ENCODE results near the gene DNALI1.

Gene DNALI1

DNA sequence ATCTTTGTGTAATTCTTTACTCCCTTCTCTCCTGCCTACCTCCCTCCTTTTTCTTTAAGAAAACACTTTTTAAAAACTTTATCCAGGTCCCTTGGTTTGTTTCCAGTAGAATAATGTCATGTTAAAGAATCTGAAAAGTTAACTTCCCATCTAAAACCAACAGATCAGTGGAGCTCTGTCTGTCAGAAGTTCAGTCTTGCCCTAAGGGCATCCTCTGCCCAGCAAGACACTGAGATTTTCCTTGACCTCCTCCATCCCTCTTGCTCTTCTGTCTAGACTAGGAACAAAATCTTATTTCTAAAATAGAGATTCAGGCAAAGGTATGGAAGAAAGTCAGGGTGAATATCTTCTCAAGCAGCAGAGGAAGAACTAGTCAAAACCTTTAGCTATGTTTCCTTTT, 44.7 kb downstream of the DNALI1 start:
- DNase-seq (ENCODE audit: low read depth in 2 of 2, low spot score in 1 of 2), result no peak

DNA sequence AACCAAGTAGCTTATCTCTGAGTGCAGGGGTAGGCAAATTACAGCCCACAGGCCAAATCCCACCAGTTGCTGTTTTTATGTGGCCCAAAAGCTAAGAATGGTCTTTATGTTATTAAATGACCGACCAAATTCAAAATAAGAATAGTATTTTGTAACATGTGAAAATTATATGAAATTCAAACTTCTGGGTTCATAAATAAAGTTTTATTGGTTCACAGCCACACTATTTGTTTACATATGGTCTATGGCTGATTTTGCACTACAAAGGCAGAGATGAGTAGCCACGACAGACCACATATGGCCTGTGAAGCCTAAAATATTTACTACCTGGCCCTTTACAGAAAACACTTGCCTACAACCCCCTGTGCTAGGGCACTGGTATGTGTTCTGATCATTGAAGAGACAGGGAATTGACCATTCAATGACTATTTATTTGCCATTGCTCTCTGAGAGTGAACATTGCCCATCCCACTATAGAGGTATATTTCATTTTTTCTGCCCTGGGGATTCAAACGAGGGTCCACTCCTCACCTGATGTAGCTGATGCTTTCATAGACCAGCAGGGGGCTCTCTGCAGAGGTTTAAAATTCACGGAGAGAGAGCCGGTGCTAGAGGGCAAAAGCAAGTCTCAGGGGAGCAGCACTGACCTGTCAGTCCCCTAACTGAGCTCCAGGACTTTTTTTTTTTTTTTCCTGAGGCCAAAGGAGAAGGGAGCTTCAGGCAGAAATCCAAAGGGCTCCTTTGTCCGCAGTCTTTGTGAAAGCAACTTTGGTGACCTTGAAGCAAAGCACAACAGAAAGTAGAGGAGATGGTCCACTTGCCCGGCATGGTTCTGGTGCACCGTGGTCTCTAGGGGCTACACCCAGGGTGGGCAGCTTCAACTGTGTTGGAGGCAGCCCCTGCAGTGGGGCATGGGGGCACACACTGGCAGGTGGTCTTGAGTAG, 46.3 kb downstream of the DNALI1 start:
- peak in 1 of 2 donors; percentile 3 for DNase-seq (ENCODE audit: low read depth in 2 of 2, low spot score in 1 of 2)

DNA sequence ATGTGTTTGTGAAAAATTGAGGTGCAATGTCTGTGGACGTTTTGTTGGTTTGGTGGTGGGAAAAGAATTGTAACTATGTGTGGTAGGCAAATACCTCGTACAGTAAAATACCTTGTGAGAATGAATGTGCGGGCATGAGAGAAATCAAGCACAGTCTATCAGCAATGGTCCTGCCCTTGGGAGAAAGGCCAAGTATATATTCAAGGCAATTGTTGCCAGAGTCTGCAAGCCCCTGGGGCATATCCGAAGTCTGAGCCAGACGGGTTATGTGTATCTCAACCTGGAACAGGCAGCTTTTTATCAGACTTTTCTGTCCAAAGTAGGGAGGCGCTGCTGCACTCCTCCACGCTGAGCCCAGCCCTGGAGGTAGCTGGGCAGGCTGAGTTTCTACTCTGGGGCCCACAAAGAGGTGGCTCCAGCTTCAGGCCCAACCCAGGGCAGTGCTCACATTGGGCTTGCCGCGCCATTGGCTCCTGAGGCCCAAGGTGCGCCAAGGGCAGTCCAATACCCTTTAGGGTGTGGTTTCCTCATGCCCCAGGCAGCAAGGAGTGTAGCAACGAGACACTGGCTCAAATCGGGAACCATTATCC, 48.4 kb downstream of the DNALI1 start:
- no peak for DNase-seq (ENCODE audit: low read depth in 2 of 2, low spot score in 1 of 2)

DNA sequence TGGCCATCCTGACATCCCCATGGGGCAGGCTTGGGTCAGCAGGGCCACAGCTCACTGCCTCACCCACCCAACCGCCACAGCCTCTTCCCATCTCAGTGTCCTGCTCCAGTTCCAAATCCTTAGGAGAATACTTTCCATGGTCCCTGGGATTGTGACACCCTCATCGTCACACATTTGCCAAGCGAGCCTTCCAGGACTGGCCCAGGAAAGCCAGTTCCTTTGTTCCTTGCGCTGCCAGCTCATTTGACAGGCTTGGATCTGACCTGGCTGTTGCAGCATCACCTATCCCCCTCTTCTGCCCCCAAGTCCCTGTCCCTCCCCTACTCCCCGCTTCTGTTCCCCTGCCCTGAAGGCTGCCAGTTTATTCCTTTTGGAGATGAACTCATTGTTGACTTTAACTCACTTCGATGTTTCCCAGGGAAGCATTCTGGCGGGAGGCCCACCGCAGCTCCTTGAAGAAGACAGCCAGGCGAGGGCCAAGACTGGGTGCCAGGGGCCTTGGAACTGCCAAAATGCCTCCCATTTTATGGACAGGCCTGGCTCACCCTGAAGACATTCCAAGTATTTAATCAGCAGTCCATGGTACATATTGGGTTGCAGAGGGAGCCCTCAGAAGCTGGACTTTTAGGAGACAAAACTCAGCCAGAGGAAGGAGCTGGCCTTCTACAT, 49.2 kb downstream of the DNALI1 start:
- DNase-seq (ENCODE audit: low read depth in 2 of 2, low spot score in 1 of 2), result no peak

DNA sequence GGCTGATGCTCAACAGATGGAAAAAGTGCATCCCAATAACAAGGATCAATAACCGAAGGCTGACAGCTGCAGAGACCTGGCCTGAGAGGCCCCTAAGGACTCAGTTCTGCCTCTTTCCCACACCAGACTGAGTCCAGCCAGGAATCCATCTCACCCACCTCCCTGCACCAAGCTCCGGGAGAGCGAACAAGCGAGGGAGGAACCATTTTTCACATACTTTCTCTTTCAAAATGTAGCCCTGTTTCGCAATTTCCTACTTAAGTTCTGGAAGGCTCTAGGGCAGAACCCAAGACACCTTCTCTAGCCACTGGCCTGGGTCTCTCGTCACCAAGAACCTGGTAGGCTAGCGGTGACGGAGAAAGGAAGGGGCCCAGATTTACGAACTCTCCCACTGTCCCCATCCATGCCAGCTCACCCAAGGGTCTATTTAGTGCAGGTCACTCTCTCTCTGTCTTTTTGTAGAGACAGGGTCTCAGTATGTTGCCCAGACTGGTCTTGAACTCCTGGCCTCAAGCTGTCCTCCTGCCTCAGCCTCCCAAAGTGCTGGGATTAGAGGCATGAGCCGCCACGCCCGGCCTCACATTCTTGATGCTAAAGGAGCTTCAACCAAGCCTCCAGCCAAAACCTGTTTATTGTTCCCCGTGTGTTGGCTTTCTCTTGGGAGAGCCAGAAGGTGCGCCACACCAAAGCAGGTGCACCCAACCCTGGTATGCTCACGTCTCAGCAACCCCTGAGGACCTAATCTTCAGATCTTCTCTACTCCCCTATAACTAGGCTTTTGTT, 49.9 kb downstream of the DNALI1 start:
- DNase-seq (ENCODE audit: low read depth in 2 of 2, low spot score in 1 of 2), result no peak

DNA sequence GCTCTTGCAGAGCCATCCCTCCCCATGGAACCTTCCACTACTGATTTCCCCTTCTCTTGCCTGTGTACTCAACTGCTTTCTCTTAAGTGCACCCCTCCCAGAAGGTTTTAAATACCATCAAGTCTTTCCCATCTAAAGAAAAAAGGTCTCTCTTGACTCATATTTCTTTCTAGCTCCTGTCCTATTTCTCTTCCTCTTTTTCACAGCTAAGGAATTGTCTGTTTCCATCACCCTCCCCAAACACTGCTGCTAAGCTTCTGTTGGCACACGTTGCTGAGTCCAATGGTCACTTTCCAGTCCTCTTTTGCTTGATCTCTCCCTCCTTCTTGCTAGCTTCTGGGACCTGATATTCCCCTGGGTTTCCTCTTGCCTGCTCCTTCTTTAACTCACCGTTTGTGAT, 52.3 kb downstream of the DNALI1 start:
- no peak for DNase-seq (ENCODE audit: low read depth in 2 of 2, low spot score in 1 of 2)

DNA sequence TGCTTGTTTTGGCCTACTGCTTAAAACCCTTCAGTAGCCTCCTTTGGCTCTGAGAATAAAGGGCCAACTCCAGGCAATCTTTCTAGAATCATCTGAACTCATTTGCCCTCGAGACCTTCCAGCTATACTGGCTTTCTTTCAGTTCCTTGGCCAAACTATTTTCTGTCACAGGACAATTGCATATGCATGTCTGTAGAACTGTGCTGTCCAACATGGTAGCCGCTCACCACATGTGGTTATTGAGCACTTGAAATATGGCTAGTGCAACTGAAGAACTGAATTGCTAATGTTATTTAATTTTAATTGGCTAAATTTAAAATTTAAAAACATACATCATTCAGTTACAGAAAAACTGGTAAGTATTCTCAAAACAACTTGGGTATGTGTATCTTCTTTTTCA, 53.3 kb downstream of the DNALI1 start:
- no peak for DNase-seq (ENCODE audit: low read depth in 2 of 2, low spot score in 1 of 2)

DNA sequence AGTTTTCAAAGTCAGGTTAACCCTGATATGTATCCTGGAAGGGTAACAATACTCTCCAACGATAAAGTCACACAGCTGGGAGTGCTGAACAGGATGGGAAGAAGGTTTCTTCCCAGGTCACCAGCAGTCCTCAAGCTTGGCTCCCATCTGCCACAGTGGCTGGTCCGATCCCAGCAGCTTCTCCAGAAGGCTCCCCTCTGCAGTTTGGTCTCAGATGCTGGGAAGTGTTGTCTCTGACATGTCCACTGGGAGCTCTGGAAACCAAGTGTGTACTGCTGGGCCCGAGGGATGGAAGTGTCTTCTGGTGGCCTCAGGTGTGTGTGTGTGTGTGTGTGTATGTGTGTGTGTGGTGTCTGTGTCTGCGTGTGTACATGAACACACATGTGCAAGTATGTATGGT, 55.4 kb downstream of the DNALI1 start:
- DNase-seq (ENCODE audit: low read depth in 2 of 2, low spot score in 1 of 2), result no peak

DNA sequence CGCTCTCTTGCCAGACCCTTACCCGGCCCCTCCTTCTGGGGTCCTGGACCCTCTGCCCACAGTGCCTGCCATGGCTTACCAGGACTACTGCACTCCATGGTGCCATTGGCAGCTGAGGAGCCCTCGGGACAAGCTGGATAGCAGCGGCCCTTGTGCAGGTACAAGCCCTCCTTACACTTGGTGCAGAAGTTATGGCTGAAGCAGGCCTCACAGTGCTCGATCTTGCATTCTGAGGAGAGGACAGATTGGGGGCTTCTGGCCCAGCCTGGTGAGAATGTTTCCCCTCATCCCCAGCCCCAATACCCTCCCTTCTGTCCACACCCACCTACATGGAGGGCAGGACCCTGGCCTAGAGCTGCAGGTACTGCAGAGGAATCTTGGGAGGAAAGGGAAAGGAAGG, 57.4 kb downstream of the DNALI1 start:
- no peak for DNase-seq (ENCODE audit: low read depth in 2 of 2, low spot score in 1 of 2)

DNA sequence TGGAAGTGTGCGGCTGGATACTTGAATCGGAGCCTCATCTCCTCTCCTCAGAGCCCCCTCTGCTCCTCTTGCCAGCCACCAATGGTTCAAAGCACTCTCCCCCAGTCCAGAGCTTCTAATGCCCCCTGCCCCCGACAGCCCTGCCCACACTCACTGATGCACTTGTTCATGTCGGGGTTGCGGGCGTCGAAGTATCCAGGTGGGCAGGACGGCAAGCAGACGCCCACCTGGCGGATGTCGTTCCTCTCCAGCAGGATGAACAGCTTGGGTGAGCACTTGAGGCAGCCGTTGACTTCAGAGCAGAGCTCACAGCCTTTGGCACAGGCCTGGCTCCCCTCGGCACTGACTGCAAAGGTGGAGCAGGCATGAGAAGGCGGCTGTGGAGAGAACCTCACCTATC, 59.6 kb downstream of the DNALI1 start:
- DNase-seq (ENCODE audit: low read depth in 2 of 2, low spot score in 1 of 2), result no peak
